ENCODE measurements around the gene ADD1. TPM values are rescaled to one million over a fixed set of nuclear protein-coding genes. Genes with fewer than 3 reads are reported as not detected.

Gene ADD1
- total RNA-seq, 2 experiments from 2014 or later: 196 to 206 TPM

- H3K9me3 Mint-ChIP-seq (ENCODE audit: low read depth): no peaks in the 10 kb centered on the region
- peaks cover 16% of the 10 kb centered on the region for H3K36me3 Mint-ChIP-seq (ENCODE audit: low read depth)
- ChIA-PET CTCF (no interaction called here), POLR2A (no interaction called here)
- no peak for ATAC-seq
- no peaks in the 10 kb centered on the region for H3K27me3 Mint-ChIP-seq
- intact Hi-C loops (cut with DNase I, micrococcal nuclease): no loop called here
- peaks cover 68% of the 10 kb centered on the region for H3K4me1 Mint-ChIP-seq
- no peak overlapping the region for H3K4me3 Mint-ChIP-seq
- no peak for DNase-seq
- H3K27ac Mint-ChIP-seq: no peak overlapping the region
Observed at GRCh38 chr4:2858451-2859217, 15.0 kb downstream of the ADD1 start.

- Mint-ChIP-seq H3K27ac (no peak overlapping the region), H3K4me1 (peaks cover 68% of the 10 kb centered on the region), H3K9me3 (ENCODE audit: low read depth) (no peaks in the 10 kb centered on the region), H3K4me3 (no peak overlapping the region), H3K36me3 (ENCODE audit: low read depth) (peaks cover 11% of the 10 kb centered on the region), H3K27me3 (no peaks in the 10 kb centered on the region)
- DNase-seq: no peak
- ATAC-seq: no peak
- intact Hi-C loops (cut with DNase I, micrococcal nuclease): no loop called here
- ChIA-PET CTCF (interaction anchor here (0.7 to 3.7 kb wide), 2 partner anchors 13 to 65 kb away, joined by 3 to 14 read pairs; no protein-coding TSS in a partner anchor), POLR2A (no interaction called here)
Observed at GRCh38 chr4:2859514-2859913, 15.9 kb downstream of the ADD1 start.

- CTCF ChIA-PET: interaction anchor here (0.6 to 3.7 kb wide), 2 partner anchors 12 to 95 kb away, joined by 3 to 14 read pairs; no protein-coding TSS in a partner anchor
- H3K4me1 Mint-ChIP-seq: peaks cover 75% of the 10 kb centered on the region
- H3K36me3 Mint-ChIP-seq (ENCODE audit: low read depth): peaks cover 6% of the 10 kb centered on the region
- H3K27ac Mint-ChIP-seq: no peak overlapping the region
- intact Hi-C loops (cut with DNase I, micrococcal nuclease): no loop called here
- DNase-seq (no peak), ATAC-seq (no peak)
- no peaks in the 10 kb centered on the region for H3K9me3 Mint-ChIP-seq (ENCODE audit: low read depth)
- POLR2A ChIA-PET: no interaction called here
- no peak overlapping the region for H3K4me3 Mint-ChIP-seq
- H3K27me3 Mint-ChIP-seq: no peaks in the 10 kb centered on the region
Observed at GRCh38 chr4:2860391-2861348, 17.0 kb downstream of the ADD1 start.

- ATAC-seq (peak; percentile 30), DNase-seq (no peak)
- H3K27me3 Mint-ChIP-seq: no peaks in the 10 kb centered on the region
- H3K4me1 Mint-ChIP-seq: peaks cover 79% of the 10 kb centered on the region
- POLR2A ChIA-PET: interaction anchor here (0.6 to 0.7 kb wide), 2 partner anchors 11 to 24 kb away, joined by 3 read pairs; no protein-coding TSS in a partner anchor
- no peak overlapping the region for H3K4me3 Mint-ChIP-seq
- H3K9me3 Mint-ChIP-seq (ENCODE audit: low read depth): no peaks in the 10 kb centered on the region
- no peak overlapping the region for H3K27ac Mint-ChIP-seq
- intact Hi-C loops (cut with DNase I, micrococcal nuclease): no loop called here
- peaks cover 6% of the 10 kb centered on the region for H3K36me3 Mint-ChIP-seq (ENCODE audit: low read depth)
- CTCF ChIA-PET: interaction anchor here (0.6 to 3.7 kb wide), 3 partner anchors 10 to 554 kb away, joined by 3 to 14 read pairs (median 3); no protein-coding TSS in a partner anchor
Observed at GRCh38 chr4:2861631-2862436, 18.2 kb downstream of the ADD1 start.

GRCh38 chr4:2862528-2862927, 18.9 kb downstream of the ADD1 start:
- H3K4me1 Mint-ChIP-seq: peaks cover 82% of the 10 kb centered on the region
- no peak for DNase-seq
- no peaks in the 10 kb centered on the region for H3K9me3 Mint-ChIP-seq (ENCODE audit: low read depth)
- intact Hi-C loops (cut with DNase I, micrococcal nuclease): no loop called here
- H3K27me3 Mint-ChIP-seq: no peaks in the 10 kb centered on the region
- ChIA-PET POLR2A (interaction anchor here (0.6 to 0.7 kb wide), 2 partner anchors 25 to 618 kb away, joined by 3 read pairs; no protein-coding TSS in a partner anchor), CTCF (interaction anchor here (0.6 to 3.7 kb wide), 2 partner anchors 10 to 553 kb away, joined by 3 to 14 read pairs; no protein-coding TSS in a partner anchor)
- ATAC-seq: no peak
- H3K27ac Mint-ChIP-seq: no peak overlapping the region
- H3K4me3 Mint-ChIP-seq: no peak overlapping the region
- H3K36me3 Mint-ChIP-seq (ENCODE audit: low read depth): peaks cover 3% of the 10 kb centered on the region

GRCh38 chr4:2863649-2864048, 20.0 kb downstream of the ADD1 start:
- DNase-seq (no peak), ATAC-seq (no peak)
- POLR2A ChIA-PET: no interaction called here
- H3K27ac Mint-ChIP-seq: no peak overlapping the region
- peaks cover 79% of the 10 kb centered on the region for H3K4me1 Mint-ChIP-seq
- CTCF ChIA-PET: no interaction called here
- H3K9me3 Mint-ChIP-seq (ENCODE audit: low read depth): no peaks in the 10 kb centered on the region
- H3K36me3 Mint-ChIP-seq (ENCODE audit: low read depth): peaks cover 2% of the 10 kb centered on the region
- intact Hi-C loops (cut with DNase I, micrococcal nuclease): no loop called here
- H3K27me3 Mint-ChIP-seq: no peaks in the 10 kb centered on the region
- no peak overlapping the region for H3K4me3 Mint-ChIP-seq

- intact Hi-C loops (cut with DNase I, micrococcal nuclease): no loop called here
- Mint-ChIP-seq H3K27ac (no peak overlapping the region), H3K4me1 (peaks cover 78% of the 10 kb centered on the region), H3K27me3 (no peaks in the 10 kb centered on the region), H3K36me3 (ENCODE audit: low read depth) (peaks cover 2% of the 10 kb centered on the region), H3K4me3 (no peak overlapping the region), H3K9me3 (ENCODE audit: low read depth) (no peaks in the 10 kb centered on the region)
- ChIA-PET CTCF (interaction anchor here (0.6 to 1.0 kb wide), 3 partner anchors 16 to 231 kb away, joined by 3 to 4 read pairs (median 4); no protein-coding TSS in a partner anchor), POLR2A (no interaction called here)
- DNase-seq (no peak), ATAC-seq (no peak)
Observed at GRCh38 chr4:2865196-2865780, 21.6 kb downstream of the ADD1 start.

GRCh38 chr4:2866160-2866861, 22.7 kb downstream of the ADD1 start:
- no peak for DNase-seq
- ChIA-PET POLR2A (no interaction called here), CTCF (interaction anchor here (1.0 to 1.7 kb wide), 3 partner anchors 8 to 29 kb away, joined by 3 to 4 read pairs (median 4); no protein-coding TSS in a partner anchor)
- intact Hi-C loops (cut with DNase I, micrococcal nuclease): no loop called here
- H3K36me3 Mint-ChIP-seq (ENCODE audit: low read depth): peaks cover 4% of the 10 kb centered on the region
- H3K27me3 Mint-ChIP-seq: no peaks in the 10 kb centered on the region
- H3K4me1 Mint-ChIP-seq: peaks cover 73% of the 10 kb centered on the region
- no peak overlapping the region for H3K4me3 Mint-ChIP-seq
- no peak overlapping the region for H3K27ac Mint-ChIP-seq
- H3K9me3 Mint-ChIP-seq (ENCODE audit: low read depth): no peaks in the 10 kb centered on the region
- no peak for ATAC-seq

- Mint-ChIP-seq H3K27ac (no peak overlapping the region), H3K9me3 (ENCODE audit: low read depth) (no peaks in the 10 kb centered on the region), H3K4me1 (peaks cover 73% of the 10 kb centered on the region), H3K4me3 (no peak overlapping the region), H3K36me3 (ENCODE audit: low read depth) (peaks cover 6% of the 10 kb centered on the region), H3K27me3 (no peaks in the 10 kb centered on the region)
- POLR2A ChIA-PET: no interaction called here
- no peak for DNase-seq
- CTCF ChIA-PET: interaction anchor here (1.2 to 1.7 kb wide), 2 partner anchors 9 to 28 kb away, joined by 3 to 4 read pairs; no protein-coding TSS in a partner anchor
- ATAC-seq: peak; percentile 47
- intact Hi-C loops (cut with DNase I, micrococcal nuclease): no loop called here
Observed at GRCh38 chr4:2866891-2867290, 23.2 kb downstream of the ADD1 start.

- ChIA-PET CTCF (interaction anchor here (1.7 kb wide), 1 partner anchor 10 kb away, joined by 3 read pairs; no protein-coding TSS in a partner anchor), POLR2A (no interaction called here)
- DNase-seq (no peak), ATAC-seq (no peak)
- H3K9me3 Mint-ChIP-seq (ENCODE audit: low read depth): no peaks in the 10 kb centered on the region
- H3K27me3 Mint-ChIP-seq: no peaks in the 10 kb centered on the region
- H3K36me3 Mint-ChIP-seq (ENCODE audit: low read depth): peaks cover 6% of the 10 kb centered on the region
- H3K27ac Mint-ChIP-seq: no peak overlapping the region
- no peak overlapping the region for H3K4me3 Mint-ChIP-seq
- intact Hi-C loops (cut with DNase I, micrococcal nuclease): no loop called here
- H3K4me1 Mint-ChIP-seq: peaks cover 65% of the 10 kb centered on the region
Observed at GRCh38 chr4:2867758-2868491, 24.3 kb downstream of the ADD1 start.
